ENCODE measurements around the gene MACO1.
A peak's percentile ranks its signal among the peaks of the same experiment; 100 is the strongest.
"Not testable (repeated sequence)": the region's sequence is repeated elsewhere in the genome, so short reads cannot be mapped to it uniquely, and the experiment has no call there.

Gene MACO1

DNA sequence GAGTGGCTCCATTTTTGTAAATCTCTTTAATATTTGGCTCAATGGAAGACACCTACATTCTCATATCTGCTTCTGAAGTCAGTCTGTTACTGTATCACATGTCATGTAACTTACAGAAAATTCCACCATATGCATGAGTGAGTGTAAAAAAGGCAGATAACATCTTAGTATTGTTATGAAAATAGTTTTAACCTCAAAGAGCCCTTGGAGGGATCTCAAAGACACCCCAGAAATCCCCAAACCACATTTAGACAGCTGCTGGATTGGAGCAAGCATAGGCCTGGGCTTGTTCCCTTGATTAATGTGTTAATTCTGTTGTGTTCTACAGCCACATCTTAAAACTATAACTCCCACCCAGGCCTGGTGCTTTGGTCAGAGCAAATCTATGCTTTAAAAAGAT is 16.9 kb downstream of the MACO1 start:
- ChIA-PET CTCF (interaction anchor here (1.1 kb wide), 1 partner anchor 25 kb away, joined by 3 read pairs; no protein-coding TSS in a partner anchor), POLR2A (interaction anchor here (0.6 kb wide), 1 partner anchor 484 kb away, joined by 3 read pairs; no protein-coding TSS in a partner anchor)
- peak; percentile 43 for DNase-seq (ENCODE audit: extremely low spot score)
- no peak for TF ChIP-seq CTCF (IDR thresholded peaks at IDR 0.05; ENCODE audit: control extremely low read depth, extremely low read depth, low read depth, missing control alignments)

DNA sequence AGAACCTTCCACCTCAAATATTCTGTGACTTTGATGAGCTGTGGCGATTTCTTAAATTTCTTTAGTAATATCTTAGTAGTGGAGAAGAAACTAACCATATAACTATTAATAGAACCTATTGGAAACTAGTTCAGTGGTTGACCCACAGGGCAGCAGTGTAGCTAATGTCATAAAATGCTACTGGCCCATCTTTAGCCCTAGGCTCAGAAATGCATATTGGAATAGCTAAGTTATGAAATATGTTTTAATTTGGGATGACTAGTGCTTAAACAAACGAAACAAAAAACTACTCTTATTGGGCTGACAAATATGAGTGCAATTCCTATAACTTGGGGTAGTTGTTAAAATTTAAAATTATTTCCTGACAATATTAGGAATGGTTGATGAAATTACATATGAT is 20.2 kb downstream of the MACO1 start:
- TF ChIP-seq CTCF (IDR thresholded peaks at IDR 0.05; ENCODE audit: control extremely low read depth, extremely low read depth, low read depth, missing control alignments): no peak
- CTCF ChIA-PET: interaction anchor here (0.8 to 2.5 kb wide), 13 partner anchors 10 to 357 kb away, joined by 3 to 8 read pairs (median 5); partner anchors contain the start of gene MACO1
- POLR2A ChIA-PET: interaction anchor here (1.1 kb wide), 1 partner anchor 9 kb away, joined by 4 read pairs; no protein-coding TSS in a partner anchor
- DNase-seq (ENCODE audit: extremely low spot score): no peak

- ChIA-PET CTCF (no interaction called here), POLR2A (no interaction called here)
- no peak for DNase-seq (ENCODE audit: extremely low spot score)
- TF ChIP-seq CTCF (IDR thresholded peaks at IDR 0.05; ENCODE audit: control extremely low read depth, extremely low read depth, low read depth, missing control alignments): no peak
Observed at GRCh38 chr1:25451908-25452307, 21.2 kb downstream of the MACO1 start.

DNA sequence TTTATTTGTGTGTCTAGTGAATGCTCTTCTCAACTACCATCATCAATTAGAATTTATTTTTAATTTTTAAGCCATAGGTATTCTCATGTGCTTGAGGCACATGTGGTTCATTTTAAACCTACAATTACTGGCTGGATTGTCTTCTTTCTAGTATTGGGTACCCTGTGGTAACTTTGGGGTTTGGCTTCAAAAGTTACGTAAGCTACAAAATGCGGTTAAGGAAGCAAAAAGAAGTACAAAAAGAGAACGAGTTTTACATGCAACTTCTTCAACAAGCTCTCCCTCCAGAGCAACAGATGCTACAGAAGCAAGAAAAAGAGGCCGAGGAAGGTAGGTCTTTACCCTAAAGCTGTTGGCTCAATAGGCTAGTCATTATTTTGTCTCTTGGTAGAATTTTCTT is 25.8 kb downstream of the MACO1 start:
- CTCF ChIA-PET: no interaction called here

GRCh38 chr1:25458541-25459298 is 28.0 kb downstream of the MACO1 start:
- ChIA-PET CTCF (no interaction called here), POLR2A (no interaction called here)
- DNase-seq (ENCODE audit: extremely low spot score): no peak
- TF ChIP-seq CTCF (IDR thresholded peaks at IDR 0.05; ENCODE audit: control extremely low read depth, extremely low read depth, low read depth, missing control alignments): no peak

More for the DNA sequence above, 25.8 kb downstream of the MACO1 start:
- no peak for DNase-seq (ENCODE audit: extremely low spot score)
- no peak for TF ChIP-seq CTCF (IDR thresholded peaks at IDR 0.05; ENCODE audit: control extremely low read depth, extremely low read depth, low read depth, missing control alignments)
- POLR2A ChIA-PET: no interaction called here

DNA sequence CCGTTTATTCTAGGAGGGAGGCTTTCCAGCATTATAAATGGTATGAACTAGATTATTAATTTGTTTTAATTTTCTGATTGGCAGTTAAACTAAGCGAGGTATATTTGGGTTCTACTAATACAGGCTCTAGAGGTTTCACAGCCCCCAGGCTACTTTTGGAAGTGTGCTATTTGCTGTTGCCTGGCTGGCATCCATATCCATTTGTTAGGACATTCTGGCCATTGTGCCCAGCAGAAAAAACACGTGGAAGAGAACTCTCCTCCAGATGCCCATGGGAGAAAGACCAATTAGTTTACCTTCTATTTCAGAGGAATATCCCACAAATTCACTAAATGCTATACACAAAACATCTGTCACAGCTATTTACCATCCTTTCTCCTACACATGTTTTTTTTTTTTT is 29.3 kb downstream of the MACO1 start:
- no peak for TF ChIP-seq CTCF (IDR thresholded peaks at IDR 0.05; ENCODE audit: control extremely low read depth, extremely low read depth, low read depth, missing control alignments)
- no peak for DNase-seq (ENCODE audit: extremely low spot score)
- ChIA-PET CTCF (interaction anchor here (1.3 to 1.6 kb wide), 3 partner anchors 10 to 29 kb away, joined by 3 to 6 read pairs (median 3); partner anchors contain the start of gene MACO1), POLR2A (interaction anchor here (0.6 to 0.8 kb wide), 3 partner anchors 10 to 535 kb away, joined by 3 to 4 read pairs (median 3); no protein-coding TSS in a partner anchor)

GRCh38 chr1:25460816-25461215 is 30.1 kb downstream of the MACO1 start:
- POLR2A ChIA-PET; DNase-seq (ENCODE audit: extremely low spot score): not testable (repeated sequence)
- CTCF ChIA-PET: interaction anchor here (1.0 to 1.6 kb wide), 4 partner anchors 10 to 30 kb away, joined by 3 to 6 read pairs (median 3); partner anchors contain the start of gene MACO1
